Activated gamma-delta T cell treated with Interleukin-2 at 50 U/mL for 16 hours (primary cell): Measurements from ENCODE around the gene TTC9C.
"Not testable (repeated sequence)": the region's sequence is repeated elsewhere in the genome, so short reads cannot be mapped to it uniquely, and the experiment has no call there.

Experiments used
- DNase-seq: peaks from one replicate; pipeline ENCODE4 v3.0.0-alpha.2; 2020

Gene TTC9C, protein sequence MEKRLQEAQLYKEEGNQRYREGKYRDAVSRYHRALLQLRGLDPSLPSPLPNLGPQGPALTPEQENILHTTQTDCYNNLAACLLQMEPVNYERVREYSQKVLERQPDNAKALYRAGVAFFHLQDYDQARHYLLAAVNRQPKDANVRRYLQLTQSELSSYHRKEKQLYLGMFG

DNA sequence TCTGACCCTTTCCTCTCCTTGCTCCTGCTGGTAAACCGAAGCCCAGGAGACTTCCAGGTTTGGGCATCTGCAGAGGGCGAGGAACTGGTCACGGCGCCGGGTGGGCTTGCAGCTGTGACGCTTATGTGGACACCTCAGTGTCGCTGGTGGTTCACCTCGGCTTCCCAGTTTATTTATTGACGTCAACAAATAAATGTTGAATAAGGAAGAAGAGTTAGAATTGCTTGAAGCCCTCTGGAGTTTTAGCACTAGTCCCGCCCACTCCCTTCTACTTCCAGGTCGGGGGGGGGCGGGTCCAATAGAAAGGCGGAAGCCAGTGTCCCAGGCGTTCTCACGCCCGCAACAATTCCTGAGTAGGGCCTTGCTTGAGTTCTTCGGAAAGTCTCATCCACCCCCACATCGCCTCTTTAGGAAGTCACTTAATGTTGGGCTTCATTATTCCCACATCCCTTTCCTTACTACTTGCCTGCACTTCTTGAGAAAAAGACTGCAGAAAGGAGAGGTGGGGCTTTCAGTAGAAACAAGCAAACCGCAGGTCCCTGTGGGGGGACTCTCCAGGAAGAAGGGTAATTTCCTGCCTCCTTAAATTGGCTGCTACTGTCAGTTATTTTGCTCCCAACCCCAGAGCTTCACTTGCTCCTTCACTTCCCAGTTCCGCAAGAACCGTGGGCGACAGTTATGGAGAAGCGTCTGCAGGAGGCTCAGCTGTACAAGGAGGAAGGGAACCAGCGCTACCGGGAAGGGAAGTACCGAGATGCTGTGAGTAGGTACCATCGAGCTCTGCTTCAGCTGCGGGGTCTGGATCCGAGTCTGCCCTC, at the start of gene TTC9C:
Gene TTC9C, plus strand, starts transcription at position 316 of the 818 bp plus-strand sequence. Its CDS starts 363 bp downstream, at position 679.
- peak; percentile 84 for DNase-seq

DNA sequence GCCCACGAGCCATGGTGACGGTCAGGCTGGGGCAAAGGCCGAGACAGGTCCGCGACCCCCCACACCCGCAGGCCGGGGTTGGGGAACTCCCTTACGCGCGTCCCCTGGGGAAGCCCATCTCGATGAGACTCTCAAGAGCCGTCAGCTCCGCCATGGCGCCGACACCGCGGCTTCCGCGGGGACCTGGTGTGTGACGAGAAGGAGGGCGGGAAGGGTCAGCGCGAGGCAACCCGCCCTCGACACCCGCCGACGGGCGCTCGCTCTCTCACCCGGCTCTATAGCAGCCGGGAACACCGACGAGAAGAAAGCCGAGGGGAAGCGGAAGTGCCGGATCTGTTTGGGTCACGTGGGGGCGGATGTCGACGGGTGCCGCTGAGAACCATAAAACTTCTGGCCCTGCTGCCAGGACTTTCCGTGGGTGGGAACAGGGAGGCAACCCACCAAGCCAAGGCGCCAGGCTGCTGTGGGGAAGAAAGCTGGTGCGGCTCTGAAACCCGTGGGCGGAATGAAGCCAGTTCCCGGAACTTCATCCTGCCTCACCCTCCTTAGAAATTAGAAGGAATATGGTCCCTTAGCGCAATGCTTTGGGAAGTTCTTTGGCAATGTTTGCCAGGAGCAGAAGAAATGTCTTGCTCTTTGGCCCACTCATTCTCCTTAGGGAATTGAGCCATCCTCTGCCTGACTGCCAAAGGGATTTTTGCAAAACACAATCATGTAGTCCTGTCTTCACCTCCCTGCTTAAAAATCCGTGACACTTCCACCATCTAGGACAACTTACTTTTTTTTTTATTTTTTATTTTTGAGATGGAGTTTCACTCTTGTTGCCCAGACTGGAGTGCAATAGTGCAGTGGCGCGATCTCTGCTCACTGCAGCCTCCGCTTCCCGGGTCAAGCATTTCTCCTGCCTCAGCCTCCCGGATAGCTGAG, 49.3 kb upstream of the TTC9C start, which contains the start of gene UBXN1:
Gene UBXN1, minus strand, starts transcription at position 304 of the 927 bp plus-strand sequence. Its CDS starts 150 bp downstream, at position 154.
- DNase-seq: peak; percentile 79

DNA sequence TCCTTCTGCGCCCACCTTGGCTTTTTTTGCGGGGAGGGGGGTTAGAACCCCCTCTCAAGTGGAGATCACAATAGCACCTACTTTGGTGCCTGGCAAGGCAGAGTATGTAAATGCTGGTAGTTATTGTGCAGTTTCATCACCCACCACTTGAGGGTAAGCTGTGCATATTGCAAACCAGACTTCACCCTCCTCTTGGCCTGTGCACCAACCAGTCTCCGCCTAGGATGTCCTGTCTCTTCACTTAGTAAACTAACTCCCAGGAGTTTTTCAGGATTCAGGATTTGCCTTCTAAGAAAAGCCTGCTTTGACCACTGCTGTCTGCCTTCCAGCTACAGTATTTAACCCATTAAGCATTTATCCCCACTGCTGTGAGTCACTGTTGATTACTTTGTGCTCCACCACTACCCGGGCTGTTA, 47.5 kb upstream of the TTC9C start:
- DNase-seq: peak; percentile 27

DNA sequence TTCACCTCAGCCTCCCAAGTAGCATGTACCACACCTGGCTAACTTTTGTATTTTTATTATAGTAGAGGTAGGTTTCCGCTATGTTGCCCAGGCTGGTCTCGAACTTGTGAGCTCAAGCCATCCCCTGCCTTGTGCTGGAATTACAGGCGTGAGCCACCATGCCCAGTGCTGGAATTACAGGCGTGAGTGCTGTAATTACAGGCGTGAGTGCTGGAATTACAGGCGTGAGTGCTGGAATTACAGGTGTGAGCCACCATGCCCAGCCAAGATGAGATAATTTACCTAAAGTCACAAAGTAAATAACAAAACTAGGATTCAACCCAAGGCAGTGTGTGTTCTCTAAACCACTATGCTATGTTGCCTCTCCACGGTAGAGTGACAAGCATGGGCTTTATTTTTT, 45.8 kb upstream of the TTC9C start:
- no peak for DNase-seq

DNA sequence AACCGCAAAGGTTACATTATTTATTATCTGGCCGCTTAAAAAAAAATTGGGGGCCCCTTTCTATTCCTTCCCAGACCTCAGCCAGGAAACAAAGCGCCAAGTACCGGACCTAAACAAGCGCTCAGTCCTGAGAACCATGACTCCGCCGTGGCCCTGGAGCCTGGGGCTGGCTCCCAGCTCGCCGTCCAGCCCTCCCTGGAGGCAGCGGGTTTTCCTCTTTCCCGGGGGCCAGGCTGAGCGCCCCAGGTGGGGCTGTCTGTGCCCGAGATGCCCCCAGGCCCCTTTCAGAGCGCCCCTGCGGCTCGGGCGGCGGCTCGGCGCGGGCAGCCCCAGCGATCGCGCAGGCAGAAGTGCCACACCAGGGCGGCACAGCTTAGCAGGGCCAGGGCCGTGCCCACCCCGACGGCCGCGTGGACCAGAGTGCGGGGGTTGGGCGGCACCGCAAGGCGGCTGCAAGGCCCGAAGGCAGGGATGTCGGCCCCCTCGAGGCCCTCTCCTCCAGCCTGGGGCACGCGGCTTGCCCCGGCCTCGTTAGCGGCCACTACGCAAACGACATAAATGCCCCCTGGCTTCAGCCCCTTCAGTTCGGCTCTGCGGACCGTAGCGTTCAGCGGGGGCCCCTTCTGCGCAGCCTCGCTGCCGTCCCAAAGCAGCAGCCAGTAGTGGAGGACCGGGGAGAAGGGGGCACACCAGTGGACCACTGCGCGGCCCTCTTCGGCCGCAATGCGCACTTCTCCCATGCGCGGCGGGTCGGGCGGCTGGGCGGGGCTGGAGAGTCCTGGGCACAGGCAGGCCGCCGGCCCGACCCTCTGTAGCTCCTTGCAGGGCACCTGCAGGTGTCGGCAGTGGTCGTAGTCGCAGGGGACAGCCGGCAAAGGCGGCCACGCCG, 40.5 kb upstream of the TTC9C start:
- DNase-seq: no peak

DNA sequence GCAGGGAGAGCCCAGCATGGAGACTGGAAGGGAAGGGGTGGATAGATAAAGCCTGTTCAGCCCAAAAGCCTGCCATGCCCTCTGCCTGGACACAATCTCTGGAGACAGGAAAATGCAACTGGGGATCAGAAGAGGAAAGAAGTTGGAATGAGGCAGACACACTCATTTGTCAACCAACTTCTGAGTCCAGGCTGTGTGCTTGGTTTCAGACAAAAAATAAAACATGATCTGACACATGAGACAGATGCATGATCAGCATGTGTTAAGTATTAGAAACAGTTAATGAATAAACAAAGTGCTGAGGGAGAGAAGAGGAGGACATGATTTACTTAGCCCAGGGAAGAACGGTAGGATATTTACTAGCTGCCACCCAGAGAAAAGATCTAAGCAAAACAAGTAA, 39.8 kb upstream of the TTC9C start:
- no peak for DNase-seq

DNA sequence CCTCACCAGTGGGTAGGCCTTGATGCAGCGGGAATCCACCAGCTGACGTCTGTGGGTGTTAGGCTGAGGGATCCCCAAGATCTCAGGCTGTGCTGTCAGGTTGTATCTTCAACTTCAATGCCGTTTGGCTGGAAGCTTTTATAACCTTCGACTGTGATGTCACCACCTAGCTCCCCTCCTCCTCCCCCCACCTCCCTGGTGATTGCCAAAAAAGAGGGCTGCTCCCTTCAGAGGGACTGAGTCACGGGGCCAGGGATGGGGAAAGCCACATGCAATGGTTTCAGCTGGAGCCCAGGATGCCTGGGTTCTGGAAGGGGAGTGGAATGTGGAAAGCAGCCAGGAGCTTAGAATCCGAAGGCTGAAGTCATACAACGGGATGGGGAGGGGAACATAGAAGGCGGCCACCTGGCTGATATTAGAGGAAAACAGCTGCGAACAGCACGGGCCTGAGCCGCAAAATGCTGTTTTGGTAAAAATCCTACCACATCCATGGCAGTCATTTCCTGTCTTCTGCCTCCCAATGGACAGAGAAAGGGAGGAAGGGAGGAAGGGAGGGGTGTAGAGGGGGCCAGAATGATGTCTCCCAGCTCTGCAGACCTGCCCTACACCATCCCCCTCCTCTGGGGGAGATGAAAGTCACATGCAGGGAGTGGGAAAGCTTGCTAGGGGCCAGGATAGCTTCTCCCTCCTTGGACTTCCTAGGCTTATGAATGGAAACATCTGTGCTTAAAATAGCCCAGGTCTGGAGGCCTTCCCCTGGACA, 38.7 kb upstream of the TTC9C start, which contains the start of gene LRRN4CL:
Gene LRRN4CL, minus strand, starts transcription at position 110 of the 763 bp plus-strand sequence. CDS start 1,022 bp downstream, outside the sequence.
- no peak for DNase-seq

DNA sequence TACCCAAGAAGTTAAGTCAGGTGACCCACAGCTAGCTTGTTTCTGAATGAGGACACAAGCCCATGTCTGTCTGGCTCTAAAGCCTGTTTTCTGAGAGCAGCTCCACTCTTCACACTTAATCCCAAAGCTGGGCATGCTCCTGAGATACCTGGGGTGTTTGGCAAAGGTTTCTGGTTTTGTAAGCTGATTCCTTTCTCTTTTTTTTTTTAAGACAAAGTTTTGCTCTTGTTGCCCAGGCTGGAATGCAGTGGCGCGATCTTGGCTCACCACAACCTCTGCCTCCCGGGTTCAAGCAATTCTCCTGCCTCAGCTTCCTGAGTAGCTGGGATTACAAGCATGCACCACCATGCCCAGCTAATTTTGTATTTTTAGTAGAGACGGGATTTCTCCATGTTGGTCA, 34.7 kb upstream of the TTC9C start:
- not testable (repeated sequence) for DNase-seq

DNA sequence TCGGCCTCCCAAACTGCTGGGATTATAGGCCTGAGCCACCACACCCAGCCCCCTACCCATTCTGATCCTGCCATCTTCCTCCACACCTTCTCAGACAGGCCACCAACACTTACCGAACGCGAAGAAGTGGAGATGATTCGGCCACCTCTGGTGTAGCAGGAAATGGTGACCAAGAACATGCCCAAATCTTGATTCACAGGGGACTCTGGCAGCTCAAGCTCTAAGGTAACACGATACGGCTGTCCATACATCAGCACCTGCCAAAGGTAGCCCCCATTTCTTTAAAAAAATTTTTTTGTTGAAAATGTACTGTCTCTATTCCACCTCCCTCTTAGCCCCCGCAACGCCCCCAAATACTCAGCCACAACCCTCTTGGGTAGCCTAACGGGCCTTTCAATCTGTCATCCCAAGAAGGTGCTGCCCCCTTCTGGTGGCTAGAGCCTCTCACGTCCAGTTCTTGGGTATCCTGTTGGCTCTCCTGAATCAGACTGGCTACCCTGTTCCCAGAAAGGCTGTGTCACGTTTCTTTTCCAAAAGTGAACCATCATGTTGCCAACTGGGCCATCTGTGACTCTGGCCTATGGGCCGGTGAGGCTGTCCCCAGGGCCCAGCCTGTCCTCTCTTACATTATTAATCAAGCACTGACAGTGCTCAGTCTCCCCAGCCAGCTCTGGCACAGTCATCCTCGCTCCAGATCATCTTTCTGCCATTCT, 33.7 kb upstream of the TTC9C start:
- peak; percentile 79 for DNase-seq

DNA sequence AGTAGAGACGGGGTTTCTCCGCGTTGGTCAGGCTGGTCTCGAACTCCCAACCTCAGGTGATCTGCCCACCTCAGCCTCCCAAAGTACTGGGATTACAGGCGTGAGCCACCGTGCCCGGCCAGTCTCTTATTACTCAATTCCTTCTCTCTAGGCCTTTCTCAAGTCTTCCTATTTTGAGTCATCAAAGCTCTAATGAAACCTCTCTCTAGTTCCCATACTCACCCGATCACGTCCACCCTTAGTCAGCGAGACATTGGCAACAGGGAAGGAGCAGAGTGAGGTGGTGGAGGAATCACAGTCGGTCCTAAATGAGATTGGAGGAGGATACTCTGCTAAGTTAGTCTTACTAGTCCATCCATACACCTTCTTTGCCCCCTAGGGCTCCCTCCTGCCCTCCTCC, 26.0 kb upstream of the TTC9C start:
- DNase-seq: no peak

DNA sequence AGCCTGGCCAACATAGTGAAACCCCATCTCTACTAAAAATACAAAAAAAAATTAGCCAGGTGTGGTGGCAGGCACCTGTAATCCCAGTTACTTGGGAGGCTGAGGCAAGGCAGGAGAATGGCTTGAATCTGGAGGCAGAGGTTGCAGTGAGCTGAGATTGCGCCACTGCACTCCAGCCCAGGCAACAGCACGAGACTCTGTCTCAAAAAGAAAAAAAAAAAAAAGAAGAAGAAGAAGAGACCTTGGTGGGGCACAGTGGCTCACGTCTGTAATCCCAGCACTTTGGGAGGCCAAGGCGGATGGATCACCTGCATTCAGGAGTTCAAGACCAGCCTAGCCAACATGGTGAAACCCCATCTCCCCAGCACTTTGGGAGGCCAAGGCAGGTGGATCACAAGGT, 24.4 kb upstream of the TTC9C start:
- not testable (repeated sequence) for DNase-seq

DNA sequence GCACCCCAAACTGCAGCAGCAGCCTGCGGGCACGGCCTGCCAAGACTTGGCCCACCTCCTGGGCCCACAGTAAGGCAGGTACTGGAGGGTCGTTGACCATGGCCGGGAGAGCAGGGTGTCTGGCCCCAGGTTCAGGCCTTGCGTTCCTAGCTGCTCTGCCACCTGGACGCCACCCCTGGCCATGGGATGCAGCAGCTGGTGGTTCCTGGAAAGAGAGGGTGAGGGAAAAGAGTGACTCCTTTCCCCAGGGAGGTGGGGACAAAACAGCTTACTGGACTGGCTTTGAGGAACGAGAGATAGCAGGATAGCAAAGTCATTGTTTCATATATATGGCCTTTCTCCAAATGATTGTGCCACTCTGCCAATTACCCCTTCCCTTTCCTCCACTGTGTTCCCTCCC, 22.9 kb upstream of the TTC9C start:
- DNase-seq: no peak

DNA sequence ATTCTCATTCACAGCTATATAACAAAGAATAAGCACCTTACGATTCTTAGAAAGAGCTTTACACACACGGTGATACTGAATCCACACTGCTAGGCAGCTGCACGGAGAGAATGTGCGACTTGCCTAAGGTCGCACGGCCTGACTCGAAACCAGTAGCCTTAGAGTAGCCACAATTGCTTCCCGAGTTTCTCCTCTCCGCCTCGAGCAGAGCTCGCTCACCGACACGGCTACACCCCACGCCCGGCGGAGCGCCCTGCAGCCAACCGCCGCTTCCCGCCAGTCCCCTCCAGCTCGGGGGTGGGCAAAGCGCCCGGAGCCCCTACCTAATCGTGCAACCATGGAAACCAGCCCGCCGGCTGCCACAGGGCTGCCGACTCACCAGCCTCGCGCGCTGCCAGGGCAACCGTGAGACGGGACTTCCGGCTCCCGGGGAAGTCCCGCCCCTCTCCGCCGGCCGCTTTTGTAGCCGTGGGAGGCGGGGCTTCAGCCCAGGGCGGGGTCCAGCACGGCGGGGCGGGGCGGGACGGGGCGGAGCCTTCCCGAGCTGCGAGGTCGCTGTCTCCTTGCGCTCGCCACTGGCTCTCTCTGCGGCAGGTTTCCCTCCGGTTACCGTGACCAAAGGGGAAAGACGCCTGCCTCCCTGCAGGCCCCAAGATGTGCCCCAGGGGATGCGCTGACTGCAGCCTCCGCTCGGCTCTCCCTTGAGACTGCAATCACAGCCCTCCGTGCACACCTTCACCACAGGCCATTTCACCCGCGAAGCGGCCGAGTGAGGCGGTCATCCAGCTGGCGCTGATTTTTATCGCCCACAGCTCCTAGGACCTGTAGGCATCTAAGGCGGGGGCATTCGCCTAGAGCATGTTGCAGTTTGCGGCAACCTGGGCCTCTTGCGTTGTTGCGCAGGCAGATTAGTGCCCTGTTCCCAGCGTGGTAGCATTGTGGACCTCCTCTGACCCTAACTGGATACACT, 22.1 kb upstream of the TTC9C start:
- peak; percentile 95 for DNase-seq

DNA sequence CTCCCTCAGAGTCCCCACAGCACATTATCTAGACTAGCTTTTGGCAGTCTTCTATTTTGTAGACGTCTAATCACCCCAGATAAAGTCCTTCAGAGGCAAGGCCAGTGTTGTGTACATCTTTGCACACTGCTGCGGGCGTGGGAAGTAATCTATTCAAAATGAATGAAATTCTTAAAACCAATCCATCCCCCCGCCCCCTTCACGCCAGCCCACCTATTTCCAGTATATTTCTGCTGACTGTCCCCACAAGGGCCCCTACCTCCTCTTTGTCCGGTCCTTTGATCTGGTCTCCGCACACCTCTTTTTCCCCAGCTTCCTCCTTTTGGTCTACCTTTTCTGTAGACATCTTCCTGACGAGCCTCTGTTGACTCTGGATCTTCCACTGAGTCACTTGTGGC, 21.4 kb upstream of the TTC9C start:
- DNase-seq: no peak

DNA sequence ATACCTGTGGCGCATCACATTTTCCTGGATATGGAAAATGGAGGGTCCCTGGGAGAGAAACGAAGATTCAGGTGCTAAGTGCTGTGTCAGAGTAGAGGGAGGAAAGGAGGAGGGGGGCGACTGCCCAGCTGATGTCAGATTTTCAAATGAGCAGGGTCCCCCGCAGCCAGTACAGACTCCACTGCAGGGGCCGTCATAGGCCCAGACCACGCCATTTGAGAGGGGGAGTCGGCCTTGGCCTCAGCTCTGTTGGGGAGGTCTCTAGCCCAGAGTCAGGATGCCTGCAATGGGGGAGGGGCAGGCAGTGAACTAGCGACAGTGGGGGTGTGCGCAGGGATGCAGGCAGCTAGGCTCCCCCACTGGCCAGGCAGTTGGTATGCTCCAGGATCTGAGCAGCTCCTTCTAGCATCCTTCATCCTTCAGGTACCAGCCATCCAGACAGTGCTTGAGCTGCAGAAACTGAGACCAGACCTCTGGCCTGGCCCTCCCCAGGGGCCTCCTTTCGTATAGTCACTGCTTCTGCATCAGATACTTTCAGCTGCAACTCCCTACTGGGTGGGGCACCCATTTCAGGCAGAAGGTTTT, 20.9 kb upstream of the TTC9C start, which contains the start of the genes BSCL2 and GNG3:
Gene BSCL2, minus strand, starts transcription at position 148 of the 585 bp plus-strand sequence. CDS start 229 bp downstream, outside the sequence.
Gene GNG3, plus strand, starts transcription at position 400 of the 585 bp plus-strand sequence. CDS start 620 bp downstream, outside the sequence.
- no peak for DNase-seq

DNA sequence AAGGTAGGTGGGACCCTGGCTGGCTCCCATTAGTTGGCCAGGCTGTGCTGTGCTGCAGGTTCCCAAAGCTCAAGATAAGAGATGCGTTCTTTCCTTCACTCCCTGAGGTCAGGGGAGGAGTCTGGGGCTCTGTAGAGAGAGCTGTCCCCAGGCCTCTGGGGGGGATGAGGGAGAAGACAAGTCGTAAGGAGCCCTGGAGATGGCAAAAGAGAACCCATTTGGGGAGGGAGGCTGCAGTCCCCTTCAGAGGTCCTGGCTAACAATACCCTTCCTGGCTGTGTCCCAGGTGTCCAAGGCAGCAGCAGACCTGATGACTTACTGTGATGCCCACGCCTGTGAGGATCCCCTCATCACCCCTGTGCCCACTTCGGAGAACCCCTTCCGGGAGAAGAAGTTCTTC, 19.9 kb upstream of the TTC9C start:
- DNase-seq: no peak

DNA sequence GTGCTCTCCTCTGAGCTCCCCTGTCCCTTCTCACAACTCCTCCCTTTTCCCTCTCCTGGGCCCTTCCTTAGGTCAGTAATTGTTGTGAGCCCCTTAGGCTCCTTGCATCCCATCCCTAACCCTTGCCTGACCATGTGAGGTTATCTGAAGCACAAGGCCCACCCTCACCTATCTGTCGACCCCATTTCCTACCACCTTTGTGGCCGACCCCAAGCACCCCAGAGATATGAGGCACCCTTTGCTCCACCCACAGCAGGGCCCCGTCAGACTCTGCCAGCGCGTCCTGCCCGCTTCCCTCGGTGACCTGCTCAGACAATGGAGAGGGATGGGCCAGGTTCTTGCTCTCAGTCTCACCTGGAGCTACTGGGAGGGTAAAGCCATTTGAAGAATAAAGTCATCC, 19.5 kb upstream of the TTC9C start:
- peak; percentile 49 for DNase-seq

DNA sequence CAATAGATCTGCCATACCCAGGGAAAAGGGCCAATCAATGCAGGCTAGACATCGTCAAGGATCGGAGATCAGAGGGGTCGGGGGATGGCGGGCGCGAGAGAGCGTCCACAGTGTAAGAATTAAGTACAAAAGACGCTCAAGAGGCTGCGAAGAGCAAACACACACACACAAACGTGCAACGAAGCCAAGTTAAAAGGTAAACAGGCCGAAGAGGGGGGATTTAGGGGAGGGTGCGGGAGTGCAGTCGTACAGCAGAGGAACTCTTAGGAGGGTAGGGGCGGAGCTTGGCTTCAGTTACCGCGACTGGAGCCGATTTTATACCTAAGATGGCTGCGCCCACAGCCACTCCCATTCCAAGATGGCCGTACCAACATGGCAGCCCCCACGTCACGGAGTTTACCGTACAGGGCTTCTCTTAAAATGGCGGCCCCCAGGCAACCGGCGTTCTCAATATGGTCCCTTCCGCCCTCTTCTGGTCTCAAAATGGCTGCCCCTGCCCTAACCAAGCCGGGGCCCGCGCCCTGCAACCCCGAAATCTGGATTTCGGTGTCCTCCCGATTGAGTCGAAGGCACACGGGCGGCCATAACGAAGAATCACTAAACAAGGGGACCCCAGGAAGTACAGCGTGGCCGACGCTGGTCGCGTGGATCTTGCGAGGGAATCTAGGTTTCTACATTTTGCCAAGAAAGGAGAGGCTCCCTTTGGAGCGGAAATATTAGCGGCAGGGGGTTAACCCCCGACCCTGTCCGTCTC, 18.9 kb upstream of the TTC9C start:
- peak; percentile 96 for DNase-seq
